GM20000 (cell line): ENCODE measurements around the gene PGM2.
"Not testable (repeated sequence)": the region's sequence is repeated elsewhere in the genome, so short reads cannot be mapped to it uniquely, and the experiment has no call there.

Experiments used
- DNase-seq: peaks from one replicate; pipeline ENCODE4 v3.0.0; 2012; ENCODE audit warnings: low spot score
- TF ChIP-seq, protein P1 (sequence below): IDR thresholded peaks from 2 replicates; pipeline ENCODE4 v1.5.1; 2012; ENCODE audit warnings: mild to moderate bottlenecking, control low read depth; ENCODE audit errors: extremely low read depth, missing control alignments

PGM2 gene

DNA sequence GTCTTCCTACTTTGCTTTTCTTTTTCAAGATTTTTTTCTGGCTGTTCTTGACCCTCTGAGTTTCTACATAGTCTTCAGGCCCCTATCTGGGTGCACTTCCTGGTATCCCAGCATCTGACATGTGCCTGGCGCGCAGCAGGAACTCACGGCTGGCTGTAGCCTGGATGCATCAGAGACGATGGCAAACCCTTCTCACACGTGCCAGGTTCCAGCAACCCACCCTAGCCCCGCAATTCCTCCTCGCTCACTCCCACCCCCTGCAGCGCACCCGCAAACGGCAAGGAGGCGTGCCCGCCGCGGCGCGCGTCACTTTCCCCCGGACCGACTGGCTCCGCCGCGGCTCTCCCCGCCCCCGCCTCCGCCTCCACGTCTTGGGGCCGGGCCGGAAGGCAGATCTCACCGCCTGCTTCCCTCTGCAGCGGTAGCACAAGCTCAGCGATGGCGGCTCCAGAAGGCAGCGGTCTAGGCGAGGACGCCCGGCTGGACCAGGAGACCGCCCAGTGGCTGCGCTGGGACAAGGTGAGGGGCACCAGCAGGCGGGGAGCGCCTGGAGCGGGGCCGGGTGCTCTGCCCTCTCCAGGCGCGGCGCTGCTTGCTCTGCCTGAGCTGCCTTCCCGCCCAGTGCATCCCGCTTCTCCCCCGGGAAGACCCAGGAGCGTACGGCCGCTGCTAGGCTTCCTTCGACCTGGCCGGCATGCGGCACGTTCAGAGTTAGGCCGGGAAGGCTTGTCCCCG is at the start of gene PGM2:
Gene PGM2 (plus strand): TSS at position 392 of the 735 bp plus-strand sequence. CDS start 47 bp downstream, at position 439.
- TF ChIP-seq, protein P1, sequence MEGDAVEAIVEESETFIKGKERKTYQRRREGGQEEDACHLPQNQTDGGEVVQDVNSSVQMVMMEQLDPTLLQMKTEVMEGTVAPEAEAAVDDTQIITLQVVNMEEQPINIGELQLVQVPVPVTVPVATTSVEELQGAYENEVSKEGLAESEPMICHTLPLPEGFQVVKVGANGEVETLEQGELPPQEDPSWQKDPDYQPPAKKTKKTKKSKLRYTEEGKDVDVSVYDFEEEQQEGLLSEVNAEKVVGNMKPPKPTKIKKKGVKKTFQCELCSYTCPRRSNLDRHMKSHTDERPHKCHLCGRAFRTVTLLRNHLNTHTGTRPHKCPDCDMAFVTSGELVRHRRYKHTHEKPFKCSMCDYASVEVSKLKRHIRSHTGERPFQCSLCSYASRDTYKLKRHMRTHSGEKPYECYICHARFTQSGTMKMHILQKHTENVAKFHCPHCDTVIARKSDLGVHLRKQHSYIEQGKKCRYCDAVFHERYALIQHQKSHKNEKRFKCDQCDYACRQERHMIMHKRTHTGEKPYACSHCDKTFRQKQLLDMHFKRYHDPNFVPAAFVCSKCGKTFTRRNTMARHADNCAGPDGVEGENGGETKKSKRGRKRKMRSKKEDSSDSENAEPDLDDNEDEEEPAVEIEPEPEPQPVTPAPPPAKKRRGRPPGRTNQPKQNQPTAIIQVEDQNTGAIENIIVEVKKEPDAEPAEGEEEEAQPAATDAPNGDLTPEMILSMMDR, result no peak
- DNase-seq, result peak; percentile 96

DNA sequence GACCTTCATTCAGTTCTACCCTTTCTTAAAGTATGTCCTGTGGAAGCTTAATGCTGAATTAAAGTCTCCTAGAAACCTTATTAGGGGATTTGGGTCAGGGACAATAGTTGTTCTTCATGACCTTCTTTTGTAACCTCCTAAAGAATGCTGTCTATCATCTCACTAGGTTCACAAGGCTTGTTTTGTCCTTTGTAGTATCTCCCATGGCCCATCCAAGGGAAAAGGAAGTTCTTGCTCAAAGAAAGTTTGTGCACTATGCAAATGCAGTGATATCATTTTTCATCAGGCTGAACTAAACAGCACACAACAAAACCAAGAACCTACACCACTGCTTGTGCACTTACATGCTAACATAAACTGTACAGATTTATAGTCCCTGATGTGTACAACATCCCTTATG is 46.6 kb upstream of the PGM2 start:
- TF ChIP-seq, protein P1, result no peak
- DNase-seq, result no peak

DNA sequence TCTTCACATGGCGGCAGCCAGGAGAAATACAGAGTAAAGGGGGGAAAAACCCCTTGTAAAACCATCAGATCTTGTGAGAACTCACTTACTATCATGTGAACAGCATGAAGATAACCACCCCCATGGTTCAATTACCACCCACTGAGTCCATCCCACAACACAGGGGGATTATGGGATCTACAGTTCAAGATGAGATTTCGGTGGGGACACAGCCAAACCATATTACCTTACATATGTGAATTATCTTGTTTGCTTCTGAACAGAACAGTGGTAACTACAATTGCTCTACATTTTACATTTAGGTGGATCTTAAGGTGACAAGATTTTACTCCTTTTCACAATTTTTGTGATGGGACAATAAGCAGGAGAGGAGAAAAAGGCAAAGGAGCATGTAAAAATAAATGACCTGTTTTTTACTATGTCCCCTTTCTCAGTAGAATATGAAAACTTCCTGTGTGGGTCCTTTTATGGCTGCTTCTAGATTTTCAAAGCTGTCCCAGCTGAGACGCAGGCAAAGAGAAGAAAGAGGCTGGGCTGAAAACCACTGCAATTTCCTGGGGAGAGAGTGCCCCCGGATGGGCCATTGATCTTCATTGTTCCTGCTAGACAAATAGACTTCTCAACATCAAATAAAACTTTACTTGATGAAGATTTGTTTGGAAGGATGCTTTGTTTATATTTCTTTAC is 45.9 kb upstream of the PGM2 start:
- DNase-seq, result no peak
- TF ChIP-seq, protein P1, result no peak

DNA sequence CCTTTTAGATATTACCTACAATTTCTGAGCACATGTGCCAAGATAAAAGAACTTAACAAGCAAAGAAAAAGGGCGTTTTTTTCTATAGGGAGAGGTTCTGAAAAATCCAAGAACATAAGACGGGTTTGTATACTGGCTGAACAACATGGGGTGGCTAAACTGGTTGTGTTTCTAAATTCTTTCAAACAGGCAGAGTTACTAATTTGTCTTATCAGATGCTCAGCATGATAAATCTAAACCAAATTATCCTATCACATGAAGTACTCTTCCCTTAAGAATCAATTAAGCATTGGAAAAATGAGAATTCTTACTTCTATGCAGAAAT is 45.4 kb upstream of the PGM2 start:
- TF ChIP-seq, protein P1, result no peak
- DNase-seq, result no peak

DNA sequence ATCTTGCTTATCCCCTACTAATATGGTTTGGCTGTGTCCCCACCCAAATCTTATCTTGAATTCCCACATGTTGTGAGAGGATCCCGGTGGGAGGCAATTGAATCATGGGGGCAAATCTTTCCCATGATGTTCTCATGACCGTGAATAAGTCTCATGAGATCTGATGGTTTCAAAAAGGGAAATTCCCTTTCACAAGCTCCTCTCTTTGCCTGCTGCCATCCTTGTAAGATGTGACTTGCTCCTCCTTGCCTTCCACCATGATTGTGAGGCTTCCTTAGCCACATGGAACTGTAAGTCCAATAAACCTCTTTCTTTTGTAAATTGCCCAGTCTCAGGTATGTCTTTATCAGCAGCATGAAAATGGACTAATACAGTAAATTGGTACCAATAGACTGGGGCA is 40.2 kb upstream of the PGM2 start:
- not testable (repeated sequence) for DNase-seq

DNA sequence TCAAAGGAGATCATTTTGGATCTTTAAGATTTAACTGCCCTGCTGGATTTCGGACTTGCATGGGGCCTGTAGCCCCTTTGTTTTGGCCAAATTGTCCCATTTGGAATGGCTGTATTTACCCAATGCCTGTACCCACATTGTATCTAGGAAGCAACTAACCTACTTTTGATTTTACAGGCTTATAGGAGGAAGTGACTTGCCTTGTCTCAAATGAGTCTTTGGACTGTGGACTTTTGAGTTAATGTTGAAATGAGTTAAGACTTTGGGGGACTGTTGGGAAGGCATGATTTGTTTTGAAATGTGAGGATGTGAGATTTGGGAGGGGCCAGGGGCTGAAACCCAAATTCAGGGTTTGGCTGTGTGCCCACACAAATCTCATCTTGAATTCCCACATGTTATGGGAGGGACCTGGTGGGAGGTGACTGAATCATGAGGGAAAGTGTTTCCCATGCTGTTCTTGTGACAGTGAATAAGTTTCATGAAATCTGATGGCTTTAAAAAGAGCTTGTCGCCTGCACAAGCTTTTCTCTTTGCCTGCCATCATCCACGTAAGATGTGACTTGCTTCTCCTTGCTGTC is 38.5 kb upstream of the PGM2 start:
- not testable (repeated sequence) for DNase-seq

DNA sequence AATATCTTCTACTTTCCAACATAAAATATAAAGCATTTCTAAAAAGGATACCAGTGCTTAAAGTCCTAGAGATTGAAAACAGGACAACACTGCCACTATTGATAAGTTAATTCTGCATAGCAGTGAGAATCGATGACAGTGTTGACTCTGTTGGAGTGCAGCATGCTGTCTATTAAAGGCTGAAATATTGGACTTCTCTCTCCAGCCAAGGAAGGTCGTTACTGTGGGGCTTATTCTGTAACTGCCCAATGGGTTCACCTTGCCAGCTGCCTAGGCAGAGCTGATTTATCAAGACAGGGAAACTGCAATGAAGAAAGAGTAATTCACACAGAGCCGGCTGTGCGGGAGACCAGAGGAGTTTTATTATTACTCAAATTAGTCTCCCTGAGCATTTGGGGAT is 37.7 kb upstream of the PGM2 start:
- TF ChIP-seq, protein P1, result no peak

DNA sequence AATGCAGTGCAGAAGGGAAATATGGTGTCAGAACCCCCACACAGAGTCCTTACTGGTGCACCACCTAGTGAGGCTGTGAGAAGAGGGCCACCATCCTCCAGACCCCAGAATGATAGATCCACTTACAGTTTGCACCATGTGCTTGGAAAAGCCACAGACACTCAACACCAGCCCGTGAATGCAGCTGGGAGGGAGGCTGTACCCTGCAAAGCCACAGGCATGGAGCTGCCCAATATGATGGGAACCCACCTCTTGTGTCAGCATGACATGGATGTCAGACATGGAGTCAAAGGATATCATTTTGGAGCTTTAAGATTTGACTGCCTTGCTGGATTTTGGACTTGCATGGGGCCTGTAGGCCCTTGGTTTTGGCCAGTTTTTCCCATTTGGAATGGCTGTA is 34.2 kb upstream of the PGM2 start:
- no peak for DNase-seq
- TF ChIP-seq, protein P1, result no peak

More for the DNA sequence above, 37.7 kb upstream of the PGM2 start:
- DNase-seq, result no peak
